Nephron (organoid): ENCODE results near the gene FUCA1.
A peak's percentile ranks its signal among the peaks of the same experiment; 100 is the strongest.

Experiments used
- H3K27ac Mint-ChIP-seq, 3 experiments: 2 replicates each; pipeline ENCODE4 v1.8.0; 2020; ENCODE audit warnings: mixed read lengths in 3 of 3, mild to moderate bottlenecking in 2 of 3, moderate library complexity in 1 of 3
- H3K27me3 Mint-ChIP-seq: 2 replicates; pipeline ENCODE4 v1.8.0; 2021; ENCODE audit warnings: low read depth, mild to moderate bottlenecking, moderate library complexity, mixed read lengths
- H3K36me3 Mint-ChIP-seq: 2 replicates; pipeline ENCODE4 v1.8.0; 2020; ENCODE audit warnings: low read depth, mixed read lengths
- H3K4me1 Mint-ChIP-seq: 2 replicates; pipeline ENCODE4 v1.8.0; 2020; ENCODE audit warnings: mixed read lengths
- H3K4me3 Mint-ChIP-seq, 3 experiments: 2 replicates each; pipeline ENCODE4 v1.8.0; 2020; ENCODE audit warnings: mild to moderate bottlenecking in 3 of 3, mixed read lengths in 3 of 3, moderate library complexity in 2 of 3
- H3K9me3 Mint-ChIP-seq: 2 replicates; pipeline ENCODE4 v1.8.0; 2020; ENCODE audit warnings: mixed read lengths
- CTCF ChIP-seq, 3 experiments: fragments of 200-600 bp; sonication (generic); IDR thresholded peaks; one replicate each; pipeline ENCODE4 v1.5.0; 2021; ENCODE audit warnings: antibody characterized with exemption in 3 of 3; ENCODE audit not compliant: unreplicated experiment in 3 of 3

Gene FUCA1

DNA sequence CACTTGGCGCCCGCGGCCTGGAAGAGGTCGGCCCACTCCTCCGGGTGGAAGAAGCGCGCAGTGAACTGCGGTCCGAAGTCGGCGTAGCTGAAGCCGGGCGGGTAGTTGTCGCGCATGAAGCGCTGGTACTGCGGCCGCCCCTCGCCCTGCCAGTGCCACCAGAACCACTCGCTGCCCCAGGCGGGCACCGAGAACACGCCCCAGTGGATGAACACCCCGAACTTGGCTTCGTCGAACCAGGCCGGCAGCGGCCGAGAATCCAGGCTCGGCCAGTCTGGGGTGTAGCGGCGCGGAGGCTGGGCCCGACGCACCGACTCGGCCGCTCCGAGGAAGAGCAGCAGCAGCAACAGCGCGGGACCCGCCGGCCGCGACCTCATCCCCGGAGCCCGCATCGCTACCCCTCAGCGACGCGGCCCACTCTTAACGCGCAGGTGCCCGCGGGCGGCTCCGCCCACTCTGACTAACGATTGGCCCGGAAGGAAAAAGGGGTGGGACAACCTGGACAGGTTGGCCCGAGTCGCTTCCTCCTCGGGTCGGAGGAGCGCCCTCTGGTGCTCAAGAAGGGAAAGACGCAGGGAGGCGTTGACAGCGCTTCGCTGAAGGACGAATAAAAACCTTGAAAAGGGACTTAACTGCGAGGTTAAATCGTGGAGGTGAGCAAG is at the start of gene FUCA1:
Gene FUCA1 (minus strand): TSS at position 396 of the 662 bp plus-strand sequence. CDS start 4 bp downstream, at position 392.
- Mint-ChIP-seq H3K4me1 (peaks cover 21% of the 10 kb centered on the region), H3K4me3 (peak within 1 kb of the TSS; percentile 82 to 88 (median 87)), H3K36me3 (peaks cover 6% of the 10 kb centered on the region), H3K27ac (no peak within 1 kb of the TSS), H3K9me3 (no peaks in the 10 kb centered on the region), H3K27me3 (peaks cover 39% of the 10 kb centered on the region)
- TF ChIP-seq CTCF (IDR thresholded peaks at IDR 0.05; ENCODE audit: unreplicated experiment in 3 of 3), result peak; percentile 94 to 98 (median 97)

GRCh38 chr1:23916209-23917131 is 48.4 kb upstream of the FUCA1 start:
- Mint-ChIP-seq H3K36me3 (no peaks in the 10 kb centered on the region), H3K27ac (no peak overlapping the region), H3K9me3 (no peaks in the 10 kb centered on the region), H3K4me1 (no peaks in the 10 kb centered on the region), H3K4me3 (no peak overlapping the region), H3K27me3 (no peaks in the 10 kb centered on the region)
- TF ChIP-seq CTCF (IDR thresholded peaks at IDR 0.05; ENCODE audit: unreplicated experiment in 3 of 3), result peak; percentile 66 to 74 (median 71)

GRCh38 chr1:23915466-23915865 is 47.4 kb upstream of the FUCA1 start:
- Mint-ChIP-seq H3K27me3 (no peaks in the 10 kb centered on the region), H3K9me3 (no peaks in the 10 kb centered on the region), H3K27ac (no peak overlapping the region), H3K4me1 (no peaks in the 10 kb centered on the region), H3K36me3 (no peaks in the 10 kb centered on the region), H3K4me3 (no peak overlapping the region)
- no peak for TF ChIP-seq CTCF (IDR thresholded peaks at IDR 0.05; ENCODE audit: unreplicated experiment in 3 of 3)

DNA sequence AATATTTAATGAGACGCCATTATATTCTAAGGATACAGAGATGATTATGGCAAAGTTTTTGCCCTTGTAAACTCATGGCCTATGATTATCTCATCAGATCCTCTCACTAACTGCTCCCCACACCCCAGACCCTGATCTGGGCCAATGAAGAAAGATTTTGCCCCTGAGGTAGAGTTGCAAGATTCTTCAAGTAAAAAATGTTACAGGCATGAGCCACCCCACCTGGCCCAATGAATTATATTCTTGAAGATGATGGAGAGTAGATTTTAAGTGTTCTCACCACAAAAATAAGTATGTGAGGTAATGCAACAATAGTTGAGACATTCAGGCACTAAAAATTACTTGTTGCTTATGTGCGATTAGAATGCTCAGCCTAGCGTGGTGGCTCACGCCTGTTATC is 46.8 kb upstream of the FUCA1 start:
- no peaks in the 10 kb centered on the region for H3K9me3 Mint-ChIP-seq
- peaks cover 4% of the 10 kb centered on the region for H3K27me3 Mint-ChIP-seq
- H3K4me1 Mint-ChIP-seq, result no peaks in the 10 kb centered on the region
- no peak overlapping the region for H3K4me3 Mint-ChIP-seq
- no peak for TF ChIP-seq CTCF (IDR thresholded peaks at IDR 0.05; ENCODE audit: unreplicated experiment in 3 of 3)
- no peaks in the 10 kb centered on the region for H3K36me3 Mint-ChIP-seq
- H3K27ac Mint-ChIP-seq, result no peak overlapping the region

GRCh38 chr1:23913212-23913880 is 45.3 kb upstream of the FUCA1 start, which contains the start of gene CNR2:
TSS of gene CNR2 (minus strand) at chr1:23913362. CDS start at chr1:23875617, 37,745 bp downstream.
- Mint-ChIP-seq H3K27me3 (peaks cover 4% of the 10 kb centered on the region), H3K36me3 (no peaks in the 10 kb centered on the region), H3K4me1 (peaks cover 5% of the 10 kb centered on the region), H3K4me3 (no peak within 1 kb of the TSS), H3K9me3 (no peaks in the 10 kb centered on the region), H3K27ac (no peak within 1 kb of the TSS)
- TF ChIP-seq CTCF (IDR thresholded peaks at IDR 0.05; ENCODE audit: unreplicated experiment in 3 of 3), result no peak
